GM18907 (cell line): ENCODE measurements around the gene NDRG3.
"Not testable (repeated sequence)": the region's sequence is repeated elsewhere in the genome, so short reads cannot be mapped to it uniquely, and the experiment has no call there.

Experiments used
- ATAC-seq: cut with Tn5 transposase; IDR thresholded peaks from one replicate; pipeline ENCODE4 v1.9.1; 2021; ENCODE audit warnings: mild to moderate bottlenecking, moderate library complexity; ENCODE audit not compliant: unreplicated experiment

The NDRG3 gene

GRCh38 chr20:36695467-36695866 is 50.4 kb downstream of the NDRG3 start:
- not testable (repeated sequence) for ATAC-seq

- ATAC-seq, result no peak
These were observed 57.3 kb downstream of the NDRG3 start for GRCh38 chr20:36688630-36689029.

GRCh38 chr20:36687850-36688249 is 58.0 kb downstream of the NDRG3 start:
- no peak for ATAC-seq

- ATAC-seq, result no peak
These were observed 58.9 kb downstream of the NDRG3 start for GRCh38 chr20:36686944-36687343.

GRCh38 chr20:36686504-36686903 is 59.4 kb downstream of the NDRG3 start:
- no peak for ATAC-seq

DNA sequence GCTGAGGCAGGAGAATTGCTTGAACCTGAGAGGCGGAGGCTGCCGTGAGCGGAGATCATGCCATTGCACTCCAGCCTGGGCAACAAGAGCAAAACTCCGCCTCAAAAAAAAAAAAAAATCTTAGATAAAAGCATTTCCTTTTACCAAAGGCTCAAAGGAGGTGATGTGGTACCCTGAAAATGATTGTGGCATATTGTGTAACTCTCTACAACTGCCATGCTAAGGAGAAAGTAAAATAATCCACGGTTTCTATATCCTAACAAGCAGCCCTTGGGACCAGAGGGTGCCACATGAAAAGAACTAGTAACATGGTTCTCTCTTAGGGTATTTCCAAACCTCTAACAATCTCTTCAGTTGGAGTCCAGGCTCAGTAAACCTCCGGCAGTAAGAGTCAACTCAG is 61.1 kb downstream of the NDRG3 start:
- ATAC-seq, result no peak

- no peak for ATAC-seq
These were observed 63.6 kb downstream of the NDRG3 start for GRCh38 chr20:36682311-36682710.

GRCh38 chr20:36677422-36677771 is 68.5 kb downstream of the NDRG3 start:
- no peak for ATAC-seq

GRCh38 chr20:36676701-36677421 is 69.0 kb downstream of the NDRG3 start:
- ATAC-seq, result no peak

- ATAC-seq, result not testable (repeated sequence)
These were observed 70.3 kb downstream of the NDRG3 start for GRCh38 chr20:36675545-36675944.

DNA sequence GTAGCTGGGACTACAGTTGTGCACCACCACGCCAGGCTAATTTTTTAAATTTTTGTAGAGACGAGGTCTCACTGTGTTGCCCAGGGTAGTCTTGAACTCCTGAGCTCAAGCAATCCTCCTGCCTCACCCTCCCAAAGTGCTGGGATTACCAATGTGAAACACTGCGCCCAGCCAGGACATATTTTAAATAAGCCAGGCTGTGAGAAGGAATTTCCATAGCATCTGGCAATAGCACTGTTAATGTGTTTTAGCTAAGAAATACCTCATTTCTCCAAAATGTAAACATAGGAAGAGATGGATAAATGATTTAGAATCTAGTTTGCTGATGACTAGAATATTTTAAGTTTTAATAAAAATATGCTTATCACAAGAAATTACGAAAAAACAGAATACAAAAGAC is 72.9 kb downstream of the NDRG3 start:
- ATAC-seq, result no peak

DNA sequence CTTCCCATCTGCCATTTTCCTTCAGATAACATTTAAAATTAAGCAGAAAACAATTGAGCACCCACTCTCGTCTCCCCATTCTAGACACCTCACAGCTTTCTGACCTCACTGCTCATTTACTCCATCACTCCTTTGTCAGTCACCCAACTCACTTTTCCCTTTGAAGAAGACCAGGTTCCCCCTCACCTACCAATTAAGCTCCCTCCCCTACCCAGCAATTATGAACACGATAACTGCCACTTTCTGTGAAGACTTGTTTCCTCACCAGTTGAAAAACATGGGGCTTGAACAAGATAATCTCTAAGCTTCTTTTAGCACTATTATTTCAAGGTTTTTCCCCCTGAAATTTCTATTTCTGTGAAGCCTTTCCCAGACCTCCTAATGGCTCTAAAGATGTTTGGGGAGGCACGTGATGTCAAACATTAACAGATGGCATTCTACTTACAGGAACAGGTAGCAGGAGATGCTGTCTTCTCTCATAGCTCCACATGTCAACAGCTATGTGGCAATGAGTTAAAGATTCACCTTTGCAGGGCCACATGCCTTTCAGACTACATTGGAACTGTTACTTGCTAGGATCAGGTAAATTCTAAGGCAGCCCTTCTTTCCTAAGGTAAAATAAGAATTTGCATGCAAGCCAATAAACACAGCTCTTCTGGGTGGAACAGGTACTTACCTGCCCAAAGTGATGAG is 75.1 kb downstream of the NDRG3 start:
- ATAC-seq, result no peak

- no peak for ATAC-seq
These were observed 79.6 kb downstream of the NDRG3 start for GRCh38 chr20:36666181-36666740.

- ATAC-seq, result no peak
These were observed 82.9 kb downstream of the NDRG3 start for GRCh38 chr20:36663031-36663430.

- ATAC-seq, result no peak
These were observed 87.6 kb downstream of the NDRG3 start for GRCh38 chr20:36658300-36658699.

- ATAC-seq, result no peak
These were observed 89.2 kb downstream of the NDRG3 start for GRCh38 chr20:36656733-36657132.

- no peak for ATAC-seq
These were observed 90.9 kb downstream of the NDRG3 start for GRCh38 chr20:36655004-36655403.

GRCh38 chr20:36654506-36654905 is 91.4 kb downstream of the NDRG3 start:
- no peak for ATAC-seq

GRCh38 chr20:36653456-36653855 is 92.4 kb downstream of the NDRG3 start:
- ATAC-seq, result no peak

- ATAC-seq, result no peak
These were observed 98.4 kb downstream of the NDRG3 start for GRCh38 chr20:36647196-36648121.

- ATAC-seq, result no peak
These were observed 99.2 kb downstream of the NDRG3 start for GRCh38 chr20:36646678-36647077.
